GM23248 (cell line): Measurements from ENCODE around the gene MAP3K14. TPM values are rescaled to one million over a fixed set of nuclear protein-coding genes. Genes with fewer than 3 reads are reported as not detected.
"Not testable (repeated sequence)": the region's sequence is repeated elsewhere in the genome, so short reads cannot be mapped to it uniquely, and the experiment has no call there.

ENCODE experiments used
- DNase-seq: peaks from one replicate; pipeline ENCODE4 v3.0.0-alpha.2; 2015
- H2AFZ ChIP-seq: fragments of 200-600 bp; sonication (generic); 2 replicates; pipeline ENCODE4 v1.6.1; 2016; ENCODE audit warnings: antibody characterized with exemption
- H3F3A ChIP-seq: fragments of 200-600 bp; sonication (generic); 2 replicates; pipeline ENCODE4 v1.6.1; 2016; ENCODE audit warnings: mild to moderate bottlenecking, antibody characterized with exemption, mixed run types; ENCODE audit not compliant: insufficient read depth
- H3K27ac ChIP-seq: fragments of 200-600 bp; sonication (generic); 2 replicates; pipeline ENCODE4 v1.5.1; 2016; ENCODE audit warnings: mild to moderate bottlenecking
- H3K27me3 ChIP-seq: fragments of 200-600 bp; sonication (generic); replicated peaks from 2 replicates; pipeline ENCODE4 v1.6.1; 2016; ENCODE audit warnings: mild to moderate bottlenecking; ENCODE audit not compliant: insufficient read depth
- H3K36me3 ChIP-seq: fragments of 200-600 bp; sonication (generic); 2 replicates; pipeline ENCODE4 v1.6.1; 2016; ENCODE audit warnings: low read depth, mild to moderate bottlenecking
- H3K4me1 ChIP-seq: fragments of 200-600 bp; sonication (generic); 2 replicates; pipeline ENCODE4 v1.6.1; 2016; ENCODE audit warnings: mild to moderate bottlenecking; ENCODE audit not compliant: insufficient read depth
- H3K4me2 ChIP-seq: fragments of 200-600 bp; sonication (generic); one replicate; pipeline ENCODE4 v1.6.1; 2016; ENCODE audit warnings: mild to moderate bottlenecking; ENCODE audit not compliant: unreplicated experiment
- H3K4me3 ChIP-seq: fragments of 200-600 bp; sonication (generic); 2 replicates; pipeline ENCODE4 v1.5.1; 2016; ENCODE audit warnings: mild to moderate bottlenecking
- H3K79me2 ChIP-seq: fragments of 200-600 bp; sonication (generic); 2 replicates; pipeline ENCODE4 v1.6.1; 2016; ENCODE audit warnings: mild to moderate bottlenecking; ENCODE audit not compliant: insufficient read depth
- H3K9ac ChIP-seq: fragments of 200-600 bp; sonication (generic); 2 replicates; pipeline ENCODE4 v1.6.1; 2016; ENCODE audit warnings: mild to moderate bottlenecking
- H3K9me2 ChIP-seq: fragments of 200-600 bp; sonication (generic); 2 replicates; pipeline ENCODE4 v1.6.1; 2016; ENCODE audit warnings: mixed run types, mild to moderate bottlenecking, moderate library complexity; ENCODE audit not compliant: insufficient read depth
- H3K9me3 ChIP-seq: fragments of 200-600 bp; sonication (generic); one replicate; pipeline ENCODE4 v1.6.1; 2017; ENCODE audit warnings: low read depth
- H4K20me1 ChIP-seq: fragments of 200-600 bp; sonication (generic); 2 replicates; pipeline ENCODE4 v1.6.0; 2016; ENCODE audit not compliant: insufficient read depth
- EZH2 ChIP-seq: fragments of 200-600 bp; sonication (generic); IDR thresholded peaks from 2 replicates; pipeline ENCODE4 v1.6.1; 2018; ENCODE audit warnings: antibody characterized with exemption, mild to moderate bottlenecking; ENCODE audit not compliant: insufficient read depth, poor library complexity, severe bottlenecking
- EZH2phosphoT487 ChIP-seq: fragments of 200-600 bp; sonication (generic); IDR thresholded peaks from 2 replicates; pipeline ENCODE4 v1.6.1; 2018; ENCODE audit warnings: antibody characterized with exemption, moderate library complexity, mild to moderate bottlenecking, low read depth; ENCODE audit not compliant: insufficient read depth
- WGBS, 2 experiments: methylation state at CpG; one replicate each; pipeline ENCODE4 v1.1.6; 2015 to 2017; ENCODE audit warnings: low lambda C conversion rate in 2 of 2, low coverage in 1 of 2; ENCODE audit errors: missing lambda C conversion rate in 2 of 2; 5-methylcytosine and 5-hydroxymethylcytosine counted together
- in situ Hi-C: fragments of 300-500 bp; cut with MboI; formaldehyde crosslinking; loops from 2 replicates; pipeline ENCODE4 v1.15.0; 2020
- polyA plus RNA-seq: library from polyadenylated mRNA; unstranded; fragments of >200 nt; fragmentation: Nextera tagmentation; extraction: Ambion mirVana; gene quantifications from 2 replicates; pipeline ENCODE4 v1.2.1, GENCODE V29; 2016
- total RNA-seq: library from RNA; depleted of rRNA; stranded (reverse); fragments of >200 nt; shearing (Covaris generic); gene quantifications from 2 replicates; pipeline ENCODE4 v1.2.3, GENCODE V29; 2014

Gene MAP3K14
- total and polyA plus RNA-seq, 2 experiments from 2014 or later, result 3.4 to 4.2 TPM

DNA sequence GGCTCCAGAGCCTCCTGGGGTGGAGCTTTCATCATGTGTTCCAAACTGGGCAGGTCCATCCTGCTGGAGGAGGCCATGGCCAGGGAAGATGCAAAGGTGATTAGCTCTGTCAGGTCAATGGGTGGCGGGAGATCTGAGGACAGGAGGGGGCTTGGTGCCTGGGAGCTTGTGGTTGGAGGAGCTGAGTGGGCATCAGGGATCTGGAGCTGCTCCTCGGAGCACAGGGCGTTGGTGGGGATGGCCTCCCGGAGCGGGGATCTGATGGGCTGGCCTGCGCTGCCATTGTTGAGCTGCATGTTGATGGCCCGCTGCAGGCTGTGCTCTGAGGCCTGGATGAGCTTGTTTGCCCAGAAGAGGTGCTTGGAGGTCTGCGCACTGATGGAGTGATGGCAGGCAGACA, 61.5 kb downstream of the MAP3K14 start:
- Histone ChIP-seq H3F3A (peaks cover 6% of the 10 kb centered on the region; the same call in 1 of the 2 replicates), H3K36me3 (no peaks in the 10 kb centered on the region), H3K27ac (no peak overlapping the region), H4K20me1 (no peaks in the 10 kb centered on the region), H3K4me2 (no peak overlapping the region), H3K9me3 (no peaks in the 10 kb centered on the region), H3K4me3 (no peak overlapping the region), H3K9me2 (no peaks in the 10 kb centered on the region), H2AFZ (no peak overlapping the region), H3K4me1 (no peaks in the 10 kb centered on the region), H3K27me3 (no peaks in the 10 kb centered on the region), H3K9ac (no peak overlapping the region), H3K79me2 (no peaks in the 10 kb centered on the region)
- no peak for TF ChIP-seq EZH2phosphoT487
- no peak for TF ChIP-seq EZH2
- in situ Hi-C loops, result no loop called here
- 94% methylated on average over 8 of the region's 8 CpGs for WGBS, 2 experiments
- DNase-seq, result no peak

DNA sequence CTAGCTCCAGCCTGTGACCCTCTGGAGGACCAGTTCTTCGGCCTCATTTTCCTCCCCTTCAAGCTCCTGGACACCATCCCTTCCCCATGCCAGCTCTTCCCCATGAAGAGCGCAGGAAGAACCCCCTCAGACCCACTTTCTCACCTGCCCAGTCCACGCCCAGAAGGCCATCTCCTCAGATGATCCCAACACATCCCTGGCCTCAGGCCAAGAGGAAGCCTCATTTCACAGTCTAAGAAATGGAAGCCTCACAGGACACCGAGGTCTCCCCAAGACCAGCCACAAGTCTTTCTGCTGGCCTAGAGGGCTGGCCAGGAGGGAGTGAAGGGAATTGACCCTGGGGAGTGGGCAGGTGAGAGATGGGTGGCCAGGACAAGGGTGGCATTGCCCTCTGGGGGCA, 62.9 kb downstream of the MAP3K14 start:
- Histone ChIP-seq H3K4me3 (no peak overlapping the region), H3K36me3 (no peaks in the 10 kb centered on the region), H3K9ac (no peak overlapping the region), H3K4me1 (no peaks in the 10 kb centered on the region), H3K9me3 (no peaks in the 10 kb centered on the region), H3K79me2 (no peaks in the 10 kb centered on the region), H3K27me3 (no peaks in the 10 kb centered on the region), H3K27ac (no peak overlapping the region), H3K4me2 (no peak overlapping the region), H3F3A (peaks cover 4% of the 10 kb centered on the region; the same call in 1 of the 2 replicates), H4K20me1 (no peaks in the 10 kb centered on the region), H2AFZ (no peak overlapping the region), H3K9me2 (no peaks in the 10 kb centered on the region)
- TF ChIP-seq EZH2 (no peak), EZH2phosphoT487 (no peak)
- no peak for DNase-seq
- in situ Hi-C loops, result no loop called here
- 89 to 94% methylated on average over 4 of the region's 4 CpGs for WGBS, 2 experiments

DNA sequence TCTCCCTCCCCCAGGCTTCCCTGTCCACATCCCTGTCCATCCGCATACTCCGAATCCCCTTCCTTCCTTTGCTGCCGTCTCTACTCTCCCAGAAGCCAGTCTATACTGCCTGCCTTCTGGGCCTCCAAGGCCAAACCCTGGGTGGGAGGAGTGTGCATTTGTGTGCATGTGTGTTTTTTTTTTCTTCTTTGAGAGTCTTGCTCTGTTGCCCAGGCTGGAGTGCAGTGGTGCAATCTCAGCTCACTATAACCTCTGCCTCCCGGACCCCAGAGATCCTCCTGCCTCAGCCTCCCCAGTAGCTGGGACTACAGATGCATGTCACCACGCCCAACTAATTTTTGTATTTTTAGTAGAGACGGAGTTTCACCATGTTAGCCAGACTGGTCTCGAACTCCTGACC, 63.6 kb downstream of the MAP3K14 start:
- H3K27ac ChIP-seq, H4K20me1 ChIP-seq, H3K4me2 ChIP-seq, H3K27me3 ChIP-seq, H3K9me3 ChIP-seq, H3K9ac ChIP-seq, H3F3A ChIP-seq, H3K4me3 ChIP-seq, H3K36me3 ChIP-seq, H2AFZ ChIP-seq, H3K79me2 ChIP-seq, in situ Hi-C loops, DNase-seq, H3K9me2 ChIP-seq, H3K4me1 ChIP-seq: not testable (repeated sequence)
- 83 to 85% methylated on average over 7 of the region's 7 CpGs for WGBS, 2 experiments

DNA sequence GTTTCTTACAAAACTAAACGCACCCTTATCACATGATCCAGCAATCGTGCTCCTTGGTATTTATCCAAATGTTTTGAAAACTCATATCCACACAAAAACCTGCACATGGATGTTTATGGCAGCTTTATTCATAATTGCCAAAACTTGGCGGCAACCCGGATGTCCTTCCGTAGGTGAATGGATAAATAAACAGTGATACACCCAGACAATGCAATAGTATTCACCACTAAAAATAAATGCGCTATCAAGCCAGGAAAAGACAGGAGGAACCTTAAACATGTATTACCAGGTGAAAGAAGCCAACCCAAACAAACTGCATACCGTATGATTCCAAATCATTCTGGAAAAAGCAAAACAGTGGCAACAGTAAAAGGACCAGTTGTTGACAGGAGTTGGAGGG, 64.9 kb downstream of the MAP3K14 start:
- Histone ChIP-seq H4K20me1 (no peaks in the 10 kb centered on the region), H3F3A (0 out of 2 replicates have a peak, but pooled peaks cover 7% of the 10 kb centered on the region), H3K9me2 (no peaks in the 10 kb centered on the region), H2AFZ (no peak overlapping the region), H3K9ac (no peak overlapping the region), H3K27me3 (no peaks in the 10 kb centered on the region), H3K79me2 (no peaks in the 10 kb centered on the region), H3K4me2 (no peak overlapping the region), H3K36me3 (no peaks in the 10 kb centered on the region), H3K4me3 (no peak overlapping the region), H3K4me1 (no peaks in the 10 kb centered on the region), H3K27ac (no peak overlapping the region), H3K9me3 (no peaks in the 10 kb centered on the region)
- in situ Hi-C loops, result no loop called here
- DNase-seq, result no peak
- TF ChIP-seq EZH2phosphoT487 (no peak), EZH2 (no peak)
- WGBS, 2 experiments, result 66 to 69% methylated on average over 7 of the region's 7 CpGs
